Measurements from ENCODE around the gene TMEM225B. TPM values are rescaled to one million over a fixed set of nuclear protein-coding genes. Genes with fewer than 3 reads are reported as not detected.

TMEM225B gene
- total RNA-seq, 3 donors from 2014 or later = 0.38 to 0.71 TPM; not detected in 1

GRCh38 chr7:99599836-99600235 is 1.8 kb downstream of the TMEM225B start:
- no peak for DNase-seq
- Mint-ChIP-seq H3K9me3 (no peaks in the 10 kb centered on the region), H3K4me3 (no peak overlapping the region), H3K27me3 (ENCODE audit: low read depth) (no peaks in the 10 kb centered on the region), H3K36me3 (ENCODE audit: insufficient read depth) (no peaks in the 10 kb centered on the region), H3K4me1 (ENCODE audit: low read depth) (no peaks in the 10 kb centered on the region)
- no peak for ATAC-seq

- Mint-ChIP-seq H3K27me3 (ENCODE audit: low read depth) (no peaks in the 10 kb centered on the region), H3K36me3 (ENCODE audit: insufficient read depth) (no peaks in the 10 kb centered on the region), H3K4me3 (no peak overlapping the region), H3K9me3 (no peaks in the 10 kb centered on the region), H3K4me1 (ENCODE audit: low read depth) (no peaks in the 10 kb centered on the region)
- DNase-seq (no peak), ATAC-seq (no peak)
These were observed 3.7 kb downstream of the TMEM225B start for GRCh38 chr7:99601656-99602310.

DNA sequence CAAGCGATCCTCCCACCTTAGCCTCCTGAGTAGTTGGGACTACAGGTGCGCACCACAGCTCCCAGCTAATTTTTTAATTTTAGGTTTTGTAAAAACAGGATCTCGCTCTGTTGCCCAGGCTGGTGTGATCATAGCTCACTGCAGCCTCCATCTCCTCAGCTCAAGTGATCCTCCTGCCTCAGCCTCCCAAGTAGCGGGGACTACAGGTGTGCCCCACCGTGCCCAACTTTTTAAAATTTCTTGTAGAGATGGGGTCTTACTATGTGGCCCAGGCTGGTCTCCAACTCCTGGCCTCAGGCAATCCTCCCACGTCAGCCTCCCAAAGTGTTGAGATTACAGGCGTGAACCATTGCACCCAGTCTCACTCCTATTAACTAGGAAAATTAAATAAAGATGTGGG is 7.5 kb downstream of the TMEM225B start:
- no peak overlapping the region for H3K4me3 Mint-ChIP-seq
- no peaks in the 10 kb centered on the region for H3K36me3 Mint-ChIP-seq (ENCODE audit: insufficient read depth)
- no peaks in the 10 kb centered on the region for H3K9me3 Mint-ChIP-seq
- H3K27me3 Mint-ChIP-seq (ENCODE audit: low read depth) = no peaks in the 10 kb centered on the region
- ATAC-seq (no peak), DNase-seq (no peak)
- no peaks in the 10 kb centered on the region for H3K4me1 Mint-ChIP-seq (ENCODE audit: low read depth)

GRCh38 chr7:99606531-99606930 is 8.5 kb downstream of the TMEM225B start:
- H3K4me3 Mint-ChIP-seq = no peak overlapping the region
- no peaks in the 10 kb centered on the region for H3K4me1 Mint-ChIP-seq (ENCODE audit: low read depth)
- no peaks in the 10 kb centered on the region for H3K9me3 Mint-ChIP-seq
- ATAC-seq (no peak), DNase-seq (no peak)
- H3K36me3 Mint-ChIP-seq (ENCODE audit: insufficient read depth) = no peaks in the 10 kb centered on the region
- H3K27me3 Mint-ChIP-seq (ENCODE audit: low read depth) = no peaks in the 10 kb centered on the region

DNA sequence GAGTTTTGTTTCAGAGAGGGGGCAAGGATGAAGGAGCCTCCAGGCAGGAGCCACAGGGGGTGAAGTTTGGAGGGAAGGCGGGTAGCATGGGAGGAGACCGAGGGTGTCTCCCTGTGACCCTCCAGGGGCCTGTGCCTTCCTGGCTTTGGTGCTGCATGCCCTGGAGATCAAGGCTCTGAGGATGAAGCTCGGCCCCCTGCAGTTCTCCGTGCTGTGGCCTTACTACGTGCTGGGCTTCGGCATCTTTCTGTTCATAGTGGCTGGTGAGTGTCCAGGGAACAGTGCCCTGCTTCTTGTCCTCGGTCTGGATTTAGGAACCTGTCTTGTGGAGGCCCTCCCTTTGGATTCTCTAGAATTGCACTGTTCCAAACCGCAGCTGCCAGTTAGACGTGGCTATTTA is 9.5 kb downstream of the TMEM225B start:
- DNase-seq (no peak), ATAC-seq (no peak)
- H3K9me3 Mint-ChIP-seq = no peaks in the 10 kb centered on the region
- H3K4me1 Mint-ChIP-seq (ENCODE audit: low read depth) = no peaks in the 10 kb centered on the region
- H3K36me3 Mint-ChIP-seq (ENCODE audit: insufficient read depth) = no peaks in the 10 kb centered on the region
- H3K4me3 Mint-ChIP-seq = no peak overlapping the region
- no peaks in the 10 kb centered on the region for H3K27me3 Mint-ChIP-seq (ENCODE audit: low read depth)

DNA sequence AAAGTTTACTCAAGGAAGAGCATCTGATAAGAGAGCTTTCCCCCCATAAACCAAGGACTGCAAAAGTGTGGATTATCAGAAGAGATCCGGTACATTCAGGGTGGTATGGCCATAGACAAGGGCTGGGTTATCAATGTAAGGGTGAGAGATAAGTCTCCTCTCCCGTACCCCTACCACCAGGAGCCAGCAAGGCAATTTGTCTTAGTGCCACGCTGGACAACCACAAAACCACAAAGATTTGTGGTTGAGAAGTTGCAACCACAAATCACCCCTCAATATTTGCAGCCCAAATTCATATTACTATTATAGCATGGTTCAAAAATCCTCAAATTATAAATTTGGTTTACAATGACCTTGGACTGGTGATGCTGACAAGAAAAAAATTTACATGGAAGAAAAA is 16.4 kb downstream of the TMEM225B start:
- peaks cover 6% of the 10 kb centered on the region for H3K36me3 Mint-ChIP-seq (ENCODE audit: insufficient read depth)
- ATAC-seq (no peak), DNase-seq (no peak)
- peaks cover 36% of the 10 kb centered on the region for H3K4me1 Mint-ChIP-seq (ENCODE audit: low read depth)
- H3K9me3 Mint-ChIP-seq = no peaks in the 10 kb centered on the region
- H3K27me3 Mint-ChIP-seq (ENCODE audit: low read depth) = no peaks in the 10 kb centered on the region
- no peak overlapping the region for H3K4me3 Mint-ChIP-seq

DNA sequence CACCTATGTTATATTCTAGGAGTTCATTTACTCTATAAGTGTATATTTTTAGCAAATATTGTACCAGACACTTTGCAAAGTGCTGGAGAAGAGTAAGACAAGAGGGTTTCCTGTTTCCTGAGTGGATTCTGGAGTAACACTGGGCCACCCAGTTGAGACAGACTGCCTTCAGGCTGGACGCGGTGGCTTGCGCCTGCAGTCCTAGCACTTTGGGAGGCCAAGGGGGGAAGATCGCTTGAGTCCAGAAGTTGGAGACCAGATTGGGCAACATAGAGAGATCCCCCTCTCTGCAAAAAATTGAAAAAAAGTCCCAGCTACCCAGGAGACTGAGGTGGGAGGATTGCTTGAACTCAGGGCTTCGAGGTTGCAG is 17.9 kb downstream of the TMEM225B start:
- Mint-ChIP-seq H3K36me3 (ENCODE audit: insufficient read depth) (peaks cover 9% of the 10 kb centered on the region), H3K4me3 (peak overlapping the region; percentile 95), H3K9me3 (no peaks in the 10 kb centered on the region), H3K27me3 (ENCODE audit: low read depth) (no peaks in the 10 kb centered on the region), H3K4me1 (ENCODE audit: low read depth) (peaks cover 40% of the 10 kb centered on the region)
- DNase-seq (no peak), ATAC-seq (no peak)

DNA sequence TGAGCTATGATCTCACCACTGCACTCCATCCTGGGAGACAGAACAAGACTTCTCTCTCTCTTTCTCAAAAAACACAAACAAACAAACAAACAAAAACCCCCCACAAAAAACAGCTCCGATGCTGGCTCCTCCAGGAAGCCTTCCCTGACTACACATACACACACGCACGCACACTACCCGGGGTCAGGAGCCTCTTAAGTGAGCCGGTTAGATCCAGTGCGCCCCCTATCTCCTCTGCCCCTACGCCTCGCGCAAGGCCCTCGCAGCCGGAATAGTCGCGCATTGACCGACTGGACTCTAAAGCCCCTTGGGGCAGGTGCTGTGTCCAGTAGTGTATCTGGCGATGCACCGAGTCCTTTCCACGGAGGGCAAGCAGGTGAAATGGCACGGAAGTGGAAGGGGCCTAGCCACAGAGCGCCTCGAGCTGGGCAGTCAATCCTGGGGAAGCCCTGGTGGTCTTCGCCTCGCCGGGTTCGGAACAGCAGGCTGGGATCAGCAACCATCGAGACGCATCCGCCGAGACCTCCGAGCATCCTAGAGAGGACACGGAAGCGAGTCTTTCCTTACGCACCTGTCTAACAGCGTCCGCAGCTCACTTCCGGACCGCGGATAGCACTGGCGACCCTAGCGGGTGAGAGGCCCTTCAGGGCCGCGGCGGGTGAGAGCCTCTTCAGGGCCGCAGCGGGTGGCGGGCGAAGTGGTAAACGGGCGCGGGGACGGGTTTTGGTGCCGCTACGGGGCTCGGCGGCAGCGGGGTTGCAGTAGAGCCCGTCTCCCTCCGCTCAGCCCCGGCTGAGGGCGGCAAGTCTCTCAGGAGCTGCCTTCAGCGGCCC is 18.5 kb downstream of the TMEM225B start, which contains the start of gene ZSCAN25:
Gene ZSCAN25, plus strand, starts transcription at position 588 of the 833 bp plus-strand sequence. CDS start 2,661 bp downstream, outside the sequence.
- no peaks in the 10 kb centered on the region for H3K9me3 Mint-ChIP-seq
- ATAC-seq (peak; percentile 98 to 99), DNase-seq (peak; percentile 78)
- H3K4me3 Mint-ChIP-seq = peak within 1 kb of the TSS; percentile 95
- H3K27me3 Mint-ChIP-seq (ENCODE audit: low read depth) = no peaks in the 10 kb centered on the region
- H3K4me1 Mint-ChIP-seq (ENCODE audit: low read depth) = peaks cover 44% of the 10 kb centered on the region
- H3K36me3 Mint-ChIP-seq (ENCODE audit: insufficient read depth) = peaks cover 13% of the 10 kb centered on the region

GRCh38 chr7:99617192-99617781 is 19.2 kb downstream of the TMEM225B start:
- Mint-ChIP-seq H3K4me1 (ENCODE audit: low read depth) (peaks cover 45% of the 10 kb centered on the region), H3K36me3 (ENCODE audit: insufficient read depth) (peaks cover 14% of the 10 kb centered on the region), H3K4me3 (peak overlapping the region; percentile 95), H3K9me3 (no peaks in the 10 kb centered on the region), H3K27me3 (ENCODE audit: low read depth) (no peaks in the 10 kb centered on the region)
- DNase-seq (no peak), ATAC-seq (peak; percentile 46 to 57)

DNA sequence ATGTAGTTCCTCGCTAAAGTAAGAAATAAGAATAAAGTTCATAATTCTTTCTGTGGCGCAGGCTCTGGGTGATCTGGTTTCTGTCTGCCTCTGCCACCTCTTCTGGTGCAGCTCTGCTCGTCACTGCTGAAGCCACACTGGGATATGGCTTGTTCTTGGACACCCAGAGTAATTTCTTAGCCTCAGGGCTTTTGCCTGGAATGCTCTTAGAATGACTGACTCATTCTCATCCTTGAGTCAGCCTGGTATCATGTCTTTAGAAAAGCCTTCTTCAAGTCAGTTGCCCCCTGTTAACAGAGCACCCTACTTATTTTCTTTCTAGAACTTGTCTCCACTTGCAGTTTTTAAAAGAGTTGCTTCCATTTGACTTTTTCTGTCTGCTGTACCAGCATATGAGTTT is 20.7 kb downstream of the TMEM225B start:
- no peaks in the 10 kb centered on the region for H3K9me3 Mint-ChIP-seq
- H3K27me3 Mint-ChIP-seq (ENCODE audit: low read depth) = no peaks in the 10 kb centered on the region
- peaks cover 23% of the 10 kb centered on the region for H3K36me3 Mint-ChIP-seq (ENCODE audit: insufficient read depth)
- no peak for DNase-seq
- no peak for ATAC-seq
- H3K4me3 Mint-ChIP-seq = peak overlapping the region; percentile 95
- H3K4me1 Mint-ChIP-seq (ENCODE audit: low read depth) = peaks cover 60% of the 10 kb centered on the region

GRCh38 chr7:99619571-99620130 is 21.6 kb downstream of the TMEM225B start:
- no peak for ATAC-seq
- H3K36me3 Mint-ChIP-seq (ENCODE audit: insufficient read depth) = peaks cover 31% of the 10 kb centered on the region
- no peak overlapping the region for H3K4me3 Mint-ChIP-seq
- peaks cover 69% of the 10 kb centered on the region for H3K4me1 Mint-ChIP-seq (ENCODE audit: low read depth)
- H3K9me3 Mint-ChIP-seq = no peaks in the 10 kb centered on the region
- no peak for DNase-seq
- no peaks in the 10 kb centered on the region for H3K27me3 Mint-ChIP-seq (ENCODE audit: low read depth)

- peaks cover 42% of the 10 kb centered on the region for H3K36me3 Mint-ChIP-seq (ENCODE audit: insufficient read depth)
- no peak overlapping the region for H3K4me3 Mint-ChIP-seq
- DNase-seq (no peak), ATAC-seq (no peak)
- H3K4me1 Mint-ChIP-seq (ENCODE audit: low read depth) = peaks cover 73% of the 10 kb centered on the region
- no peaks in the 10 kb centered on the region for H3K27me3 Mint-ChIP-seq (ENCODE audit: low read depth)
- H3K9me3 Mint-ChIP-seq = no peaks in the 10 kb centered on the region
These were observed 23.2 kb downstream of the TMEM225B start for GRCh38 chr7:99621271-99621670.

DNA sequence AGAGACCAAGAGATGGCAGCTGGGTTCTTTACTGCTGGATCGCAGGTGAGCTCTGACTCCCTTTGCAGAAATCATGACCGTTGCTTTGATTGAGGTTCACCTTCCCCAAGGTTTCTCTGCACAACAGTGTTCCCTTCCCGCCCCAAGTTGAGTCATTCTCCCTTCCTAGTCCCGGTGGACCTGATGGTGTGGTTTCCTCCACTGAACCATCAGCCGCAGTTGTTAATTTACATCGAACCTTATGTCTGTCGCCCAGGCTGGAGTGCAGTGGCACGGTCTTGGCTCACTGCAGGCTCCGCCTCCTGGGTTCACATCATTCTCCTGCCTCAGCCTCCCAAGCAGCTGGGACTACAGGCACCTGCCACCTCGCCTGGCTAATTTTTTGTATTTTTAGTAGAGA is 24.5 kb downstream of the TMEM225B start:
- H3K4me3 Mint-ChIP-seq = no peak overlapping the region
- H3K4me1 Mint-ChIP-seq (ENCODE audit: low read depth) = peaks cover 70% of the 10 kb centered on the region
- no peak for ATAC-seq
- H3K9me3 Mint-ChIP-seq = no peaks in the 10 kb centered on the region
- H3K36me3 Mint-ChIP-seq (ENCODE audit: insufficient read depth) = peaks cover 49% of the 10 kb centered on the region
- DNase-seq = no peak
- H3K27me3 Mint-ChIP-seq (ENCODE audit: low read depth) = no peaks in the 10 kb centered on the region

GRCh38 chr7:99623091-99623693 is 25.1 kb downstream of the TMEM225B start:
- Mint-ChIP-seq H3K27me3 (ENCODE audit: low read depth) (no peaks in the 10 kb centered on the region), H3K36me3 (ENCODE audit: insufficient read depth) (peaks cover 50% of the 10 kb centered on the region), H3K9me3 (no peaks in the 10 kb centered on the region), H3K4me1 (ENCODE audit: low read depth) (peaks cover 64% of the 10 kb centered on the region), H3K4me3 (peak overlapping the region; percentile 81)
- DNase-seq (no peak), ATAC-seq (peak; percentile 53 to 55)

Measured in activated T-cell treated with anti-CD3 and anti-CD28 coated beads, Interleukin-2, amount 50 U/mL, for 4 hours (primary cell).